M059J (cell line): ENCODE measurements around the gene PLD5. TPM values are rescaled to one million over a fixed set of nuclear protein-coding genes. Genes with fewer than 3 reads are reported as not detected.
"Not testable (repeated sequence)": the region's sequence is repeated elsewhere in the genome, so short reads cannot be mapped to it uniquely, and the experiment has no call there.

Experiments used
- DNase-seq: peaks from one replicate; pipeline ENCODE4 v3.0.0-alpha.2; 2012; ENCODE audit warnings: low read depth
- total RNA-seq: library from RNA; depleted of rRNA; stranded (reverse); fragments of >200 nt; shearing (Covaris generic); gene quantifications from 2 replicates; pipeline ENCODE4 v1.2.3, GENCODE V29; 2014

PLD5 gene
- total RNA-seq, 1 experiment from 2014 or later: not detected

- DNase-seq: no peak
Observed at GRCh38 chr1:242212401-242212800, 312.1 kb downstream of the PLD5 start.

GRCh38 chr1:242211254-242212022, 313.1 kb downstream of the PLD5 start:
- no peak for DNase-seq

GRCh38 chr1:242210316-242210715, 314.2 kb downstream of the PLD5 start:
- not testable (repeated sequence) for DNase-seq

- DNase-seq: no peak
Observed at GRCh38 chr1:242209063-242209462, 315.4 kb downstream of the PLD5 start.

GRCh38 chr1:242208021-242208420, 316.5 kb downstream of the PLD5 start:
- no peak for DNase-seq

GRCh38 chr1:242206994-242207393, 317.5 kb downstream of the PLD5 start:
- DNase-seq: no peak

- DNase-seq: no peak
Observed at GRCh38 chr1:242205622-242206489, 318.6 kb downstream of the PLD5 start.

- DNase-seq: no peak
Observed at GRCh38 chr1:242203262-242203661, 321.2 kb downstream of the PLD5 start.

GRCh38 chr1:242201090-242201489, 323.4 kb downstream of the PLD5 start:
- no peak for DNase-seq

GRCh38 chr1:242199776-242200458, 324.6 kb downstream of the PLD5 start:
- no peak for DNase-seq

GRCh38 chr1:242197907-242198820, 326.3 kb downstream of the PLD5 start:
- no peak for DNase-seq

GRCh38 chr1:242196914-242197313, 327.6 kb downstream of the PLD5 start:
- no peak for DNase-seq

GRCh38 chr1:242196101-242196500, 328.4 kb downstream of the PLD5 start:
- DNase-seq: no peak

GRCh38 chr1:242189591-242189990, 334.9 kb downstream of the PLD5 start:
- DNase-seq: no peak

- DNase-seq: no peak
Observed at GRCh38 chr1:242187816-242188215, 336.7 kb downstream of the PLD5 start.

GRCh38 chr1:242187171-242187570, 337.3 kb downstream of the PLD5 start:
- no peak for DNase-seq

GRCh38 chr1:242185731-242186130, 338.8 kb downstream of the PLD5 start:
- DNase-seq: no peak

- DNase-seq: no peak
Observed at GRCh38 chr1:242184955-242185354, 339.5 kb downstream of the PLD5 start.

- DNase-seq: not testable (repeated sequence)
Observed at GRCh38 chr1:242179767-242180166, 344.7 kb downstream of the PLD5 start.

GRCh38 chr1:242178924-242179708, 345.4 kb downstream of the PLD5 start:
- DNase-seq: no peak
